ENCODE data around the gene CDSN. TPM values are rescaled to one million over a fixed set of nuclear protein-coding genes. Genes with fewer than 3 reads are reported as not detected.

Gene CDSN
- total and polyA plus RNA-seq, 2 experiments from 2014 or later, result 0.07 TPM; not detected in 1

GRCh38 chr6:31154436-31154835, 34.2 kb upstream of the CDSN start:
- Histone ChIP-seq H3K27me3 (ENCODE audit: insufficient read depth) (no peaks in the 10 kb centered on the region), H3K4me3 (no peak overlapping the region), H2AFZ (no peak overlapping the region), H3K36me3 (ENCODE audit: insufficient read depth) (peaks cover 2% of the 10 kb centered on the region; the same call in 1 of the 2 replicates), H3K4me1 (ENCODE audit: insufficient read depth) (peaks cover 14% of the 10 kb centered on the region), H3K9me2 (ENCODE audit: insufficient read depth) (no peaks in the 10 kb centered on the region), H3K4me2 (no peak overlapping the region), H3F3A (replicated peaks; ENCODE audit: low read depth) (peaks cover 9% of the 10 kb centered on the region), H3K79me2 (replicated peaks; ENCODE audit: insufficient read depth) (0 out of 2 replicates have a peak, but pooled peaks cover 3% of the 10 kb centered on the region), H3K27ac (ENCODE audit: low read depth) (no peak overlapping the region), H4K20me1 (replicated peaks; ENCODE audit: insufficient read depth) (no peaks in the 10 kb centered on the region)
- H3K4me1 Mint-ChIP-seq, result peaks cover 17% of the 10 kb centered on the region
- no peak overlapping the region for H3K4me3 Mint-ChIP-seq
- no peaks in the 10 kb centered on the region for H3K9me3 Mint-ChIP-seq
- DNase-seq (ENCODE audit: low spot score) (no peak), ATAC-seq (no peak)
- TF ChIP-seq STAT1 (IDR thresholded peaks at IDR 0.05; ENCODE audit: unreplicated experiment), result no peak
- TF ChIP-seq ETS1 (IDR thresholded peaks at IDR 0.05), result no peak
- TF ChIP-seq ZNF462 (CRISPR knock-in tag; IDR thresholded peaks at IDR 0.05), result no peak
- no peak for TF ChIP-seq CREB1 (CRISPR knock-in tag; IDR thresholded peaks at IDR 0.05; ENCODE audit: low read depth)
- TF ChIP-seq NANOG (IDR thresholded peaks at IDR 0.05; ENCODE audit: borderline replicate concordance), result no peak
- no peak for TF ChIP-seq ZNF331 (CRISPR knock-in tag; IDR thresholded peaks at IDR 0.05; ENCODE audit: low read depth)
- TF ChIP-seq ZNF114 (CRISPR knock-in tag; IDR thresholded peaks at IDR 0.05), result no peak
- TF ChIP-seq, protein P1, sequence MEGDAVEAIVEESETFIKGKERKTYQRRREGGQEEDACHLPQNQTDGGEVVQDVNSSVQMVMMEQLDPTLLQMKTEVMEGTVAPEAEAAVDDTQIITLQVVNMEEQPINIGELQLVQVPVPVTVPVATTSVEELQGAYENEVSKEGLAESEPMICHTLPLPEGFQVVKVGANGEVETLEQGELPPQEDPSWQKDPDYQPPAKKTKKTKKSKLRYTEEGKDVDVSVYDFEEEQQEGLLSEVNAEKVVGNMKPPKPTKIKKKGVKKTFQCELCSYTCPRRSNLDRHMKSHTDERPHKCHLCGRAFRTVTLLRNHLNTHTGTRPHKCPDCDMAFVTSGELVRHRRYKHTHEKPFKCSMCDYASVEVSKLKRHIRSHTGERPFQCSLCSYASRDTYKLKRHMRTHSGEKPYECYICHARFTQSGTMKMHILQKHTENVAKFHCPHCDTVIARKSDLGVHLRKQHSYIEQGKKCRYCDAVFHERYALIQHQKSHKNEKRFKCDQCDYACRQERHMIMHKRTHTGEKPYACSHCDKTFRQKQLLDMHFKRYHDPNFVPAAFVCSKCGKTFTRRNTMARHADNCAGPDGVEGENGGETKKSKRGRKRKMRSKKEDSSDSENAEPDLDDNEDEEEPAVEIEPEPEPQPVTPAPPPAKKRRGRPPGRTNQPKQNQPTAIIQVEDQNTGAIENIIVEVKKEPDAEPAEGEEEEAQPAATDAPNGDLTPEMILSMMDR (conservative IDR thresholded peaks at IDR 0.05; ENCODE audit: low read depth in 2 of 2), result no peak
- TF ChIP-seq POLR2AphosphoS5 (IDR thresholded peaks at IDR 0.05; ENCODE audit: low read depth), result no peak
- TF ChIP-seq JUNB (IDR thresholded peaks at IDR 0.05; ENCODE audit: unreplicated experiment), result no peak
- no peak for TF ChIP-seq EZH2 (IDR thresholded peaks at IDR 0.05; ENCODE audit: low read depth, unreplicated experiment)
- TF ChIP-seq, protein P2, sequence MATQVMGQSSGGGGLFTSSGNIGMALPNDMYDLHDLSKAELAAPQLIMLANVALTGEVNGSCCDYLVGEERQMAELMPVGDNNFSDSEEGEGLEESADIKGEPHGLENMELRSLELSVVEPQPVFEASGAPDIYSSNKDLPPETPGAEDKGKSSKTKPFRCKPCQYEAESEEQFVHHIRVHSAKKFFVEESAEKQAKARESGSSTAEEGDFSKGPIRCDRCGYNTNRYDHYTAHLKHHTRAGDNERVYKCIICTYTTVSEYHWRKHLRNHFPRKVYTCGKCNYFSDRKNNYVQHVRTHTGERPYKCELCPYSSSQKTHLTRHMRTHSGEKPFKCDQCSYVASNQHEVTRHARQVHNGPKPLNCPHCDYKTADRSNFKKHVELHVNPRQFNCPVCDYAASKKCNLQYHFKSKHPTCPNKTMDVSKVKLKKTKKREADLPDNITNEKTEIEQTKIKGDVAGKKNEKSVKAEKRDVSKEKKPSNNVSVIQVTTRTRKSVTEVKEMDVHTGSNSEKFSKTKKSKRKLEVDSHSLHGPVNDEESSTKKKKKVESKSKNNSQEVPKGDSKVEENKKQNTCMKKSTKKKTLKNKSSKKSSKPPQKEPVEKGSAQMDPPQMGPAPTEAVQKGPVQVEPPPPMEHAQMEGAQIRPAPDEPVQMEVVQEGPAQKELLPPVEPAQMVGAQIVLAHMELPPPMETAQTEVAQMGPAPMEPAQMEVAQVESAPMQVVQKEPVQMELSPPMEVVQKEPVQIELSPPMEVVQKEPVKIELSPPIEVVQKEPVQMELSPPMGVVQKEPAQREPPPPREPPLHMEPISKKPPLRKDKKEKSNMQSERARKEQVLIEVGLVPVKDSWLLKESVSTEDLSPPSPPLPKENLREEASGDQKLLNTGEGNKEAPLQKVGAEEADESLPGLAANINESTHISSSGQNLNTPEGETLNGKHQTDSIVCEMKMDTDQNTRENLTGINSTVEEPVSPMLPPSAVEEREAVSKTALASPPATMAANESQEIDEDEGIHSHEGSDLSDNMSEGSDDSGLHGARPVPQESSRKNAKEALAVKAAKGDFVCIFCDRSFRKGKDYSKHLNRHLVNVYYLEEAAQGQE (IDR thresholded peaks at IDR 0.05; ENCODE audit: unreplicated experiment), result no peak
- H3K27ac Mint-ChIP-seq, result no peak overlapping the region
- H3K36me3 Mint-ChIP-seq (ENCODE audit: low read depth), result peaks cover 57% of the 10 kb centered on the region
- H3K27me3 Mint-ChIP-seq (ENCODE audit: insufficient read depth, low read depth, poor library complexity), result peaks cover 14% of the 10 kb centered on the region
